Stimulated activated CD4-positive, alpha-beta T cell treated with anti-CD3 and anti-CD28 coated beads, TNF-alpha, amount 100 ng/mL, for 24 hours (primary cell): ENCODE data around the gene XRCC4.
"Not testable (repeated sequence)": the region's sequence is repeated elsewhere in the genome, so short reads cannot be mapped to it uniquely, and the experiment has no call there.

Source experiments
- DNase-seq, 3 experiments: peaks; one replicate each; pipeline ENCODE4 v3.0.0-alpha.2; 2020; ENCODE audit warnings: low read depth in 3 of 3

XRCC4 gene

GRCh38 chr5:83115816-83116215 is 38.5 kb downstream of the XRCC4 start:
- DNase-seq = no peak

- no peak for DNase-seq
Measured at GRCh38 chr5:83118471-83118870, 41.1 kb downstream of the XRCC4 start.

- no peak for DNase-seq
Measured at GRCh38 chr5:83118976-83119375, 41.6 kb downstream of the XRCC4 start.

- no peak for DNase-seq
Measured at GRCh38 chr5:83124593-83124992, 47.2 kb downstream of the XRCC4 start.

GRCh38 chr5:83125560-83125959 is 48.2 kb downstream of the XRCC4 start:
- no peak for DNase-seq

GRCh38 chr5:83126501-83126900 is 49.2 kb downstream of the XRCC4 start:
- DNase-seq = no peak

- no peak for DNase-seq
Measured at GRCh38 chr5:83133797-83134196, 56.5 kb downstream of the XRCC4 start.

- DNase-seq = no peak
Measured at GRCh38 chr5:83142526-83142925, 65.2 kb downstream of the XRCC4 start.

- no peak for DNase-seq
Measured at GRCh38 chr5:83145241-83145640, 67.9 kb downstream of the XRCC4 start.

GRCh38 chr5:83145882-83146331 is 68.6 kb downstream of the XRCC4 start:
- no peak for DNase-seq

GRCh38 chr5:83146441-83146840 is 69.1 kb downstream of the XRCC4 start:
- no peak for DNase-seq

- DNase-seq = no peak
Measured at GRCh38 chr5:83147593-83147992, 70.2 kb downstream of the XRCC4 start.

- no peak for DNase-seq
Measured at GRCh38 chr5:83148370-83148769, 71.0 kb downstream of the XRCC4 start.

- no peak for DNase-seq
Measured at GRCh38 chr5:83149671-83150070, 72.3 kb downstream of the XRCC4 start.

GRCh38 chr5:83151821-83152220 is 74.5 kb downstream of the XRCC4 start:
- no peak for DNase-seq

- not testable (repeated sequence) for DNase-seq
Measured at GRCh38 chr5:83152996-83153395, 75.6 kb downstream of the XRCC4 start.

- no peak for DNase-seq
Measured at GRCh38 chr5:83156001-83156400, 78.7 kb downstream of the XRCC4 start.

GRCh38 chr5:83157163-83157562 is 79.8 kb downstream of the XRCC4 start:
- no peak for DNase-seq

GRCh38 chr5:83162601-83163000 is 85.3 kb downstream of the XRCC4 start:
- DNase-seq = no peak

- no peak for DNase-seq
Measured at GRCh38 chr5:83167538-83167937, 90.2 kb downstream of the XRCC4 start.

GRCh38 chr5:83169571-83170337 is 92.4 kb downstream of the XRCC4 start:
- DNase-seq = no peak

- DNase-seq = no peak
Measured at GRCh38 chr5:83172011-83172410, 94.7 kb downstream of the XRCC4 start.

GRCh38 chr5:83172655-83173054 is 95.3 kb downstream of the XRCC4 start:
- DNase-seq = no peak

GRCh38 chr5:83173826-83174225 is 96.5 kb downstream of the XRCC4 start:
- DNase-seq = no peak
